HEK293 (cell line): Measurements from ENCODE around the gene GAK.
A peak's percentile ranks its signal among the peaks of the same experiment; 100 is the strongest.

Experiments used
- CTCF ChIA-PET: fragments of 350-600 bp; formaldehyde crosslinking; extraction: SDS; loops from one replicate; lab custom pipeline; 2021; ENCODE audit warnings: antibody characterized with exemption; lab: Yijun Ruan, JAX
- POLR2A ChIA-PET: fragments of 300-600 bp; formaldehyde crosslinking; extraction: SDS; loops from one replicate; lab custom pipeline; 2020; ENCODE audit warnings: antibody characterized with exemption, inconsistent platforms; lab: Yijun Ruan, JAX
- H3K27ac ChIP-seq: fragments of 200-500 bp; sonication (Bioruptor generic); 2 replicates; pipeline ENCODE4 v1.5.1; 2014; ENCODE audit warnings: low read depth, low read length, control low read depth, inconsistent platforms; ENCODE audit errors: extremely low read depth
- H3K36me3 ChIP-seq, 2 experiments: fragments of 200-500 bp in 1 of 2; sonication (Bioruptor generic) in 1 of 2; 1 replicate in 1 of 2; 2 replicates in 1 of 2; pipeline ENCODE4 v1.5.1; 2014 to 2017; ENCODE audit warnings: inconsistent platforms in 2 of 2, low read length in 2 of 2; ENCODE audit not compliant: control insufficient read depth in 2 of 2, insufficient read depth in 1 of 2
- H3K4me1 ChIP-seq: fragments of 200-500 bp; sonication (Bioruptor generic); 2 replicates; pipeline ENCODE4 v1.5.1; 2014; ENCODE audit warnings: mild to moderate bottlenecking, low read length, inconsistent platforms; ENCODE audit not compliant: control insufficient read depth, insufficient read depth
- H3K4me3 ChIP-seq: 2 replicates; pipeline ENCODE4 v1.5.1; 2011; ENCODE audit warnings: low read depth, mild to moderate bottlenecking, control low read depth, low read length, moderate library complexity
- H3K9me3 ChIP-seq: fragments of 200-500 bp; sonication (Bioruptor generic); 2 replicates; pipeline ENCODE4 v1.5.1; 2014; ENCODE audit warnings: low read depth, low read length, inconsistent platforms; ENCODE audit not compliant: control insufficient read depth, insufficient read depth
- EGR2 ChIP-seq: fragments of 450-650 bp; formaldehyde crosslinking; IDR thresholded peaks from 2 replicates; pipeline ENCODE4 v1.5.1; 2016; ENCODE audit warnings: low read depth, missing biosample characterization, missing genetic modification characterization
- KLF9 ChIP-seq: fragments of 450-650 bp; formaldehyde crosslinking; IDR thresholded peaks from 2 replicates; pipeline ENCODE4 v1.5.1; 2016; ENCODE audit warnings: missing biosample characterization, missing genetic modification characterization, low read depth
- ZBTB48 ChIP-seq: fragments of 450-650 bp; formaldehyde crosslinking; IDR thresholded peaks from 2 replicates; pipeline ENCODE4 v1.5.1; 2016; ENCODE audit warnings: missing biosample characterization, missing genetic modification characterization
- ZFHX2 ChIP-seq: fragments of 450-650 bp; formaldehyde crosslinking; conservative IDR thresholded peaks from 2 replicates; pipeline ENCODE4 v1.5.1; 2016; ENCODE audit warnings: missing biosample characterization, missing genetic modification characterization
- ZFP3 ChIP-seq: fragments of 450-650 bp; formaldehyde crosslinking; IDR thresholded peaks from 2 replicates; pipeline ENCODE4 v1.5.1; 2016; ENCODE audit warnings: low read depth, missing biosample characterization, missing genetic modification characterization
- ZIC2 ChIP-seq: fragments of 450-650 bp; formaldehyde crosslinking; IDR thresholded peaks from 2 replicates; pipeline ENCODE4 v1.5.1; 2016; ENCODE audit warnings: missing biosample characterization, missing genetic modification characterization
- ZNF10 ChIP-seq: fragments of 450-650 bp; formaldehyde crosslinking; IDR thresholded peaks from 2 replicates; pipeline ENCODE4 v1.5.1; 2017; ENCODE audit warnings: missing biosample characterization, missing genetic modification characterization
- ZNF132 ChIP-seq: fragments of 450-650 bp; formaldehyde crosslinking; IDR thresholded peaks from 2 replicates; pipeline ENCODE4 v1.5.1; 2017; ENCODE audit warnings: missing biosample characterization, missing genetic modification characterization, borderline replicate concordance
- ZNF19 ChIP-seq: fragments of 450-650 bp; formaldehyde crosslinking; IDR thresholded peaks from 2 replicates; pipeline ENCODE4; 2016; ENCODE audit warnings: missing biosample characterization, missing genetic modification characterization, low read depth
- ZNF24 ChIP-seq: fragments of 450-650 bp; formaldehyde crosslinking; IDR thresholded peaks from 2 replicates; pipeline ENCODE4 v1.5.1; 2016; ENCODE audit warnings: missing biosample characterization, missing genetic modification characterization
- ZNF248 ChIP-seq: fragments of 450-650 bp; formaldehyde crosslinking; IDR thresholded peaks from 2 replicates; pipeline ENCODE4 v1.5.1; 2017; ENCODE audit warnings: missing biosample characterization, missing genetic modification characterization
- ZNF266 ChIP-seq: fragments of 450-650 bp; formaldehyde crosslinking; IDR thresholded peaks from 2 replicates; pipeline ENCODE4 v1.5.1; 2016; ENCODE audit warnings: missing biosample characterization, missing genetic modification characterization, low read depth
- ZNF302 ChIP-seq: fragments of 450-650 bp; formaldehyde crosslinking; IDR thresholded peaks from 2 replicates; pipeline ENCODE4 v1.5.1; 2016; ENCODE audit warnings: missing biosample characterization, missing genetic modification characterization, low read depth
- ZNF350 ChIP-seq: fragments of 450-650 bp; formaldehyde crosslinking; IDR thresholded peaks from 2 replicates; pipeline ENCODE4 v1.5.0; 2017; ENCODE audit warnings: missing biosample characterization, mild to moderate bottlenecking, missing genetic modification characterization
- ZNF366 ChIP-seq: fragments of 450-650 bp; formaldehyde crosslinking; conservative IDR thresholded peaks from 2 replicates; pipeline ENCODE4 v1.5.1; 2016; ENCODE audit warnings: missing biosample characterization, missing genetic modification characterization
- ZNF423 ChIP-seq: fragments of 450-650 bp; formaldehyde crosslinking; IDR thresholded peaks from 2 replicates; pipeline ENCODE4 v1.5.1; 2016; ENCODE audit warnings: missing biosample characterization, missing genetic modification characterization
- ZNF48 ChIP-seq: fragments of 450-650 bp; formaldehyde crosslinking; IDR thresholded peaks from 2 replicates; pipeline ENCODE4 v1.5.1; 2016; ENCODE audit warnings: missing biosample characterization, missing genetic modification characterization
- ZNF501 ChIP-seq: fragments of 450-650 bp; formaldehyde crosslinking; IDR thresholded peaks from 2 replicates; pipeline ENCODE4 v1.5.1; 2016; ENCODE audit warnings: missing biosample characterization, missing genetic modification characterization
- ZNF521 ChIP-seq: fragments of 450-650 bp; formaldehyde crosslinking; IDR thresholded peaks from 2 replicates; pipeline ENCODE4 v1.5.1; 2017; ENCODE audit warnings: missing biosample characterization, mild to moderate bottlenecking, missing genetic modification characterization
- ZNF549 ChIP-seq: fragments of 450-650 bp; IDR thresholded peaks from 2 replicates; pipeline ENCODE4 v1.5.1; 2018; ENCODE audit warnings: missing biosample characterization, missing genetic modification characterization, mild to moderate bottlenecking, inconsistent platforms, moderate library complexity
- ZNF561 ChIP-seq: fragments of 450-650 bp; IDR thresholded peaks from 2 replicates; pipeline ENCODE4 v1.5.1; 2018; ENCODE audit warnings: missing biosample characterization, missing genetic modification characterization, borderline replicate concordance
- ZNF610 ChIP-seq: fragments of 450-650 bp; formaldehyde crosslinking; IDR thresholded peaks from 2 replicates; pipeline ENCODE4 v1.5.1; 2016; ENCODE audit warnings: missing biosample characterization, missing genetic modification characterization, borderline replicate concordance
- ZNF624 ChIP-seq: fragments of 450-650 bp; formaldehyde crosslinking; IDR thresholded peaks from 2 replicates; pipeline ENCODE4 v1.5.1; 2017; ENCODE audit warnings: missing biosample characterization, missing genetic modification characterization
- ZNF830 ChIP-seq: fragments of 450-650 bp; IDR thresholded peaks from 2 replicates; pipeline ENCODE4 v1.5.0; 2018; ENCODE audit warnings: missing biosample characterization, missing genetic modification characterization, low read depth, mild to moderate bottlenecking, moderate library complexity
- TF ChIP-seq, protein P1 (sequence below): fragments of 450-650 bp; formaldehyde crosslinking; IDR thresholded peaks from 2 replicates; pipeline ENCODE4 v1.5.1; 2016; ENCODE audit warnings: missing biosample characterization, missing genetic modification characterization
- TF ChIP-seq, protein P2 (sequence below): fragments of 450-650 bp; formaldehyde crosslinking; IDR thresholded peaks from 2 replicates; pipeline ENCODE4 v1.5.1; 2016; ENCODE audit warnings: missing biosample characterization, missing genetic modification characterization
- TF ChIP-seq, protein P3 (sequence below): fragments of 450-650 bp; formaldehyde crosslinking; IDR thresholded peaks from 2 replicates; pipeline ENCODE4 v1.5.1; 2016; ENCODE audit warnings: missing biosample characterization, missing genetic modification characterization

The GAK gene

DNA sequence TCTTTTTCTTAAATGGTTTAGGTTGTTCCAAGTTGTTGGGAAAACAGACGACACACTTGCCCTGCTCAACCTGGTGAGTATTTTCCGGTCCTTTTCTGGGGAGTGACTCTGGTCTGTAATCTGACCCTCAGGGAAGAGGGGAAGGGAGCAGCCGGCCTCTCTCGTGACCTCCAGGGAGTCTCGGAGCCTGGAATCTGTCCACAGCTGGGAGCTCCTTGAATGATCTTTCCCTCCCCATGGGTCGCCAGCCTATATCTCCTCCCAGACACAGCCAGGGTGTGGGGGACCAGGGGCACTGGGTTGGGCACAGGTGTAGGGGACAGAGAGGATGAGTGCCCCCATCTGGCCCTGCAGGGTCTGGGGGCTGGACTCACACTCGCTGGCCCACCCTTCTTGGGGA lies 19.1 kb upstream of the GAK start:
- H3K9me3 ChIP-seq, result no peaks in the 10 kb centered on the region
- no peaks in the 10 kb centered on the region for H3K4me1 ChIP-seq
- H3K4me3 ChIP-seq, result no peak overlapping the region
- ChIA-PET POLR2A (no interaction called here), CTCF (no interaction called here)
- peaks cover 0 to 12% of the 10 kb centered on the region in 2 experiments; a peak in 1 of 3 replicates for H3K36me3 ChIP-seq
- H3K27ac ChIP-seq, result no peak overlapping the region
- 0 out of 2 replicates have a peak, but pooled peaks have one; percentile 34 for TF ChIP-seq ZIC2 (tag by site-specific recombination)
- TF ChIP-seq ZNF24 (tag by site-specific recombination), result no peak

DNA sequence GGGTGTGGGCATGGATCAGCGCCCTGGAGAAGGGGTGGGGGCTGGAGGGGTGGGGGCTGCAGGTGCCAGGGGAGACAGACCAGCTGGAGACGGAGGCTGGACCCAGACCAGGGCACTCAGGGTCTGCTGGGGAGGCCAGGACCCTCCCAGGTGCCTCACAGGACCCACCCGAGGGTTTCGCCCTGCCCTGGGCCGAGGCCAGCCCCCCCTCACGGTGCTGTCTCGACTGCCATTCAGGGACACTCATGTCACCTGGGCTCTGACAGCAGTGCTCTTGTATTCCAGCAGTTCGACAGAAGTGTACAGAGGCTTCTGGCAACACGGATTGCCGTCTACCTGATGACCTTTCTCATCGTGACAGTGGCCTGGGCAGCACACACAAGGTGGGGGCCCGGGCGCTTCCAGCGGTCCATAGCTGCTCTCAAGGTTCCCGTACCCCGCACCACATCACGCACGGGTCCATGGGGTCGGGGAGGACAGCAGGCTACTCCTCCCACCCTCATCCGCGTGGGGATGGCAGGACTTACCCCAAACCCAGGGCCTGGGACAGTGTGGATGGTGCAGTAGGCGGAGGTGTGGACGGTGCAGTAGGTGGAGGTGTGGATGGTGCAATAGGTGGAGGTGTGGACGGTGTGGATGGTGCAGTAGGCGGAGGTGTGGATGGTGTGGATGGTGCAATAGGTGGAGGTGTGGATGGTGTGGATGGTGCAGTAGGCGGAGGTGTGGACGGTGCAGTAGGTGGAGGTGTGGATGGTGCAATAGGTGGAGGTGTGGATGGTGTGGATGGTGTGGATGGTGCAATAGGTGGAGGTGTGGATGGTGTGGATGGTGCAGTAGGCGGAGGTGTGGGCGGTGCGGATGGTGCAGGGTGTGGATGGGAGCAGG lies 18.3 kb upstream of the GAK start:
- CTCF ChIA-PET, result no interaction called here
- Histone ChIP-seq H3K4me3 (no peak overlapping the region), H3K9me3 (no peaks in the 10 kb centered on the region), H3K4me1 (0 out of 2 replicates have a peak, but pooled peaks cover 3% of the 10 kb centered on the region), H3K36me3 (peaks cover 0 to 9% of the 10 kb centered on the region in 2 experiments; a peak in 1 of 3 replicates), H3K27ac (no peak overlapping the region)
- TF ChIP-seq EGR2 (tag by site-specific recombination) (peak; percentile 90), ZNF266 (no peak), ZNF366 (peak; percentile 32; the same call in 1 of the 2 replicates), ZFHX2 (tag by site-specific recombination) (peak; percentile 93), ZNF350 (tag by site-specific recombination) (no peak), ZNF19 (tag by site-specific recombination) (no peak), ZNF561 (tag by site-specific recombination) (no peak)
- TF ChIP-seq, protein P1, sequence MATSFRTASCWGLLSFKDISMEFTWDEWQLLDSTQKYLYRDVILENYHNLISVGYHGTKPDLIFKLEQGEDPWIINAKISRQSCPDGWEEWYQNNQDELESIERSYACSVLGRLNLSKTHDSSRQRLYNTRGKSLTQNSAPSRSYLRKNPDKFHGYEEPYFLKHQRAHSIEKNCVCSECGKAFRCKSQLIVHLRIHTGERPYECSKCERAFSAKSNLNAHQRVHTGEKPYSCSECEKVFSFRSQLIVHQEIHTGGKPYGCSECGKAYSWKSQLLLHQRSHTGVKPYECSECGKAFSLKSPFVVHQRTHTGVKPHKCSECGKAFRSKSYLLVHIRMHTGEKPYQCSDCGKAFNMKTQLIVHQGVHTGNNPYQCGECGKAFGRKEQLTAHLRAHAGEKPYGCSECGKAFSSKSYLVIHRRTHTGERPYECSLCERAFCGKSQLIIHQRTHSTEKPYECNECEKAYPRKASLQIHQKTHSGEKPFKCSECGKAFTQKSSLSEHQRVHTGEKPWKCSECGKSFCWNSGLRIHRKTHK, result no peak
- POLR2A ChIA-PET, result no interaction called here

DNA sequence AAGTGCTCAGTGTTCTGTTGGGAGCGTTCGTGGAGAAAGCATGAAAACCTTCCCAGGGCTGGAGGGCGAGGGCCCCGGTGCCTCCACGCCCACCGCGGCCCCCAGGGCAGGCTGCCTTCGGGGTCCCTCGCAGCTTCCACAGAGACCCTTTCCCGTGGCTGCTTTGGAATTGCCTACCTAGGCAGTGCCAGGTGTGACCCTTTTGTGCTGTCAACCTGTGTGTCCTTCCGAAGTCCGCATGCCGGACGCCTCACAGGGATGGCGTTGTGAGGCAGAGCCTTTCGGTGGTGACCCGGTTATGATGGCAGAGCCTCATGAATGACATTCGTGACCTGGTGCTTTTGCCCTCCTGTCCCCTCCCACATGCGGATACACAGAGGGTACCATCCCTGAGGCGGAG lies 17.5 kb upstream of the GAK start:
- Histone ChIP-seq H3K9me3 (no peaks in the 10 kb centered on the region), H3K36me3 (peaks cover 0 to 6% of the 10 kb centered on the region in 2 experiments; a peak in 1 of 3 replicates), H3K27ac (no peak overlapping the region), H3K4me3 (no peak overlapping the region), H3K4me1 (0 out of 2 replicates have a peak, but pooled peaks cover 3% of the 10 kb centered on the region)
- TF ChIP-seq ZBTB48 (tag by site-specific recombination) (no peak), ZNF302 (tag by site-specific recombination) (no peak), ZNF830 (no peak), KLF9 (tag by site-specific recombination) (no peak), ZNF48 (no peak), ZNF521 (tag by site-specific recombination) (no peak), ZNF501 (tag by site-specific recombination) (no peak), ZNF248 (tag by site-specific recombination) (no peak), ZNF624 (tag by site-specific recombination) (no peak), ZNF10 (tag by site-specific recombination) (no peak), ZNF132 (tag by site-specific recombination) (no peak), ZNF549 (tag by site-specific recombination) (no peak), ZNF366 (no peak), ZFP3 (no peak), ZNF423 (tag by site-specific recombination) (no peak), ZNF610 (no peak)
- TF ChIP-seq, protein P2, sequence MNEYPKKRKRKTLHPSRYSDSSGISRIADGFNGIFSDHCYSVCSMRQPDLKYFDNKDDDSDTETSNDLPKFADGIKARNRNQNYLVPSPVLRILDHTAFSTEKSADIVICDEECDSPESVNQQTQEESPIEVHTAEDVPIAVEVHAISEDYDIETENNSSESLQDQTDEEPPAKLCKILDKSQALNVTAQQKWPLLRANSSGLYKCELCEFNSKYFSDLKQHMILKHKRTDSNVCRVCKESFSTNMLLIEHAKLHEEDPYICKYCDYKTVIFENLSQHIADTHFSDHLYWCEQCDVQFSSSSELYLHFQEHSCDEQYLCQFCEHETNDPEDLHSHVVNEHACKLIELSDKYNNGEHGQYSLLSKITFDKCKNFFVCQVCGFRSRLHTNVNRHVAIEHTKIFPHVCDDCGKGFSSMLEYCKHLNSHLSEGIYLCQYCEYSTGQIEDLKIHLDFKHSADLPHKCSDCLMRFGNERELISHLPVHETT (tag by site-specific recombination), result no peak
- TF ChIP-seq, protein P3, sequence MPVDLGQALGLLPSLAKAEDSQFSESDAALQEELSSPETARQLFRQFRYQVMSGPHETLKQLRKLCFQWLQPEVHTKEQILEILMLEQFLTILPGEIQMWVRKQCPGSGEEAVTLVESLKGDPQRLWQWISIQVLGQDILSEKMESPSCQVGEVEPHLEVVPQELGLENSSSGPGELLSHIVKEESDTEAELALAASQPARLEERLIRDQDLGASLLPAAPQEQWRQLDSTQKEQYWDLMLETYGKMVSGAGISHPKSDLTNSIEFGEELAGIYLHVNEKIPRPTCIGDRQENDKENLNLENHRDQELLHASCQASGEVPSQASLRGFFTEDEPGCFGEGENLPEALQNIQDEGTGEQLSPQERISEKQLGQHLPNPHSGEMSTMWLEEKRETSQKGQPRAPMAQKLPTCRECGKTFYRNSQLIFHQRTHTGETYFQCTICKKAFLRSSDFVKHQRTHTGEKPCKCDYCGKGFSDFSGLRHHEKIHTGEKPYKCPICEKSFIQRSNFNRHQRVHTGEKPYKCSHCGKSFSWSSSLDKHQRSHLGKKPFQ (tag by site-specific recombination), result no peak
- POLR2A ChIA-PET, result no interaction called here
- CTCF ChIA-PET, result no interaction called here
